Measurements from ENCODE around the gene ROR2. TPM values are rescaled to one million over a fixed set of nuclear protein-coding genes. Genes with fewer than 3 reads are reported as not detected.

ROR2 gene
- total RNA-seq, 3 donors from 2014 or later (not counting 1 experiment from before 2014, with no cell fraction given): 1.7 TPM; not detected in 2

DNA sequence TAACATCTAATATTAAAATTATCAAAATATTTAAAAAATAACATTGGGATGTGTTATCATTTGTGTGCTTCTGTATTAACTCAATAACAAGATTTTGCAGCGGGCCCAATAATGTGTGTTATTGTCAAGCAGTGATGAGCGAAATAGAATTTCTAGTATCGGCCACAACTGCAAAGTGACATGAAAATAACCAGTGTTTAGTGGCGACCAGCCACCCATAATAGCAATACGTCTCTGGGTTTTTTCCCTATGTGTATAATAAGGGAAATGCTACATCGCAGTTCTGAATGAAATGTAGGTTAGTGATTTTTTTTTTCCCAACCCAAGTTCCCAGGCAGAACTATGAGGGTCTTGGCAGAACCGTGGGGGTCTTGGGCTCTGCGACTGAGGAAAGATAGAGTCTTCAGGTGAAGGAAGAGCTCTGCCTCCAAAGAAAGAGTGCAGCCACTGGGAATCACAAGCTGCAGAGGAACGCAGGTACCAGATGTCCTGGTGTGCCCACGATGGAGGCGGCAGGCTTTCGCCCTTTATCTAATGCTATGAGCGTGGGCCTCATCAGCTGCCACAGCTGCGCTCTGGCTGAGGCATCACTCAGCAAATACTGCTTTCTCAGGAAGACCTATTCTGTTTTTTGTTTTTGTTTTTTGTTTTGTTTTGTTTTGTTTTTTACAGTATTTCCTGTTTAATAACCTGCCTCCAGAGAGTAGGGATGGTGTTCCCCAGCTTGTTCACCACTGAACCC is 235.0 kb downstream of the ROR2 start:
- Histone ChIP-seq H3K9me3 (ENCODE audit: control insufficient read depth, insufficient read depth, low read length) (no peaks in the 10 kb centered on the region), H3K4me3 (ENCODE audit: low read length) (no peak overlapping the region), H3K4me1 (ENCODE audit: control insufficient read depth, insufficient read depth, low read length) (peaks cover 26% of the 10 kb centered on the region), H3K36me3 (ENCODE audit: control insufficient read depth, insufficient read depth, low read length) (no peaks in the 10 kb centered on the region), H3K27ac (ENCODE audit: low read length) (no peak overlapping the region), H3K27me3 (ENCODE audit: control insufficient read depth, insufficient read depth, low read length) (peaks cover 2% of the 10 kb centered on the region)
- H3K4me3 Mint-ChIP-seq: peak overlapping the region; percentile 62
- WGBS (ENCODE audit: insufficient coverage): 88% methylated on average over 13 of the region's 14 CpGs
- no peak overlapping the region for H3K27ac Mint-ChIP-seq
- peaks cover 0 to 6% of the 10 kb centered on the region in 2 donors for H3K4me1 Mint-ChIP-seq
- H3K27me3 Mint-ChIP-seq (ENCODE audit: low read depth in 2 of 2): peaks cover 19 to 31% of the 10 kb centered on the region in 2 donors
- no peaks in the 10 kb centered on the region for H3K9me3 Mint-ChIP-seq
- no peaks in the 10 kb centered on the region for H3K36me3 Mint-ChIP-seq
- ATAC-seq (no peak), DNase-seq (no peak)
- no peak for TF ChIP-seq CTCF (IDR thresholded peaks at IDR 0.05)
- intact Hi-C loops (cut with micrococcal nuclease): loop anchor here (5.0 kb wide), 1 partner anchor 563 kb away; no protein-coding TSS in a partner anchor

DNA sequence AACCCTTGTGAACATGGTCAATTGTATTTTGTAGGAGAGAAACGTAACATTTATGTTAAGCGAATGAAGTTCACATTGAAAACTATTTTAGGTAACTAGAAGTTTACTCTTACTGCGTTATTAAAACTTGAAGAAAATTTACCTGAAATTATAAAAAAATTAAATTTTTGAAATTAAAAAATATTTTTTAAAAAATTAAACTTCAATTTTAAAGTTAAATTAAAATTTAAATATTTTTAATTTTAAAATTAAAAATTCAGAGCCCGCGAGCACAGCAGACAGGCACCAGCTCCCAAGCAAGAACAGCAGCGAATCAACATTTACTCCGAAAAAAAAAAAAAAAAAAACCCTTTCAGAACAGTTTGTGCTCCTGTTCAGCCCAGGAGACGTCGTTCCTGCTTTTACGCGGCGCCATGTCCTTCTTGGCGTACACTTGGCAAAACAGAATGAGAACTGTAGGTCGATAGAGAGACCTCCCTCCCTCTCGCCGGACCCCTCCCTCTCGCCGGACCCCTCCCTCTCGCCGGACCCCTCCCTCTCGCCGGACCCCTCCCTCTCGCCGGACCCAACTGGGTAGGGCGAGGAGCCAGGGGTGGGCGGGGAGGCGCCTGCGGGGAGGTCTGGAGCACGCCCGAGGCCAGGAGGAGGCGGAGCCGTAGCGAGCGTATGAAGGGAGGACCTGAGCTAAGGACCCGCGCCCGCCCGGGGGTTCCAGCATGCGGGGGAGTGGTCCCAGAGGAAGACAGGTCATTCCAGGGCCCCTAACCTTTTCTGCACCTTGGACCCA is 235.8 kb downstream of the ROR2 start:
- Histone ChIP-seq H3K9me3 (ENCODE audit: control insufficient read depth, insufficient read depth, low read length) (no peaks in the 10 kb centered on the region), H3K27ac (ENCODE audit: low read length) (no peak overlapping the region), H3K27me3 (ENCODE audit: control insufficient read depth, insufficient read depth, low read length) (peaks cover 2% of the 10 kb centered on the region), H3K4me1 (ENCODE audit: control insufficient read depth, insufficient read depth, low read length) (peaks cover 29% of the 10 kb centered on the region), H3K36me3 (ENCODE audit: control insufficient read depth, insufficient read depth, low read length) (no peaks in the 10 kb centered on the region), H3K4me3 (ENCODE audit: low read length) (peak overlapping the region; percentile 29)
- Mint-ChIP-seq H3K4me1 (peaks cover 0 to 6% of the 10 kb centered on the region in 2 donors), H3K9me3 (no peaks in the 10 kb centered on the region), H3K36me3 (no peaks in the 10 kb centered on the region), H3K4me3 (peak overlapping the region; percentile 55), H3K27ac (no peak overlapping the region), H3K27me3 (ENCODE audit: low read depth in 2 of 2) (peaks cover 12 to 23% of the 10 kb centered on the region in 2 donors)
- intact Hi-C loops (cut with micrococcal nuclease): loop anchor here (5.0 kb wide), 1 partner anchor 562 kb away; no protein-coding TSS in a partner anchor
- WGBS (ENCODE audit: insufficient coverage): 18% methylated on average over 38 of the region's 39 CpGs
- no peak for DNase-seq
- no peak for TF ChIP-seq CTCF (IDR thresholded peaks at IDR 0.05)
- ATAC-seq: peak in 1 of 3 donors; percentile 48

DNA sequence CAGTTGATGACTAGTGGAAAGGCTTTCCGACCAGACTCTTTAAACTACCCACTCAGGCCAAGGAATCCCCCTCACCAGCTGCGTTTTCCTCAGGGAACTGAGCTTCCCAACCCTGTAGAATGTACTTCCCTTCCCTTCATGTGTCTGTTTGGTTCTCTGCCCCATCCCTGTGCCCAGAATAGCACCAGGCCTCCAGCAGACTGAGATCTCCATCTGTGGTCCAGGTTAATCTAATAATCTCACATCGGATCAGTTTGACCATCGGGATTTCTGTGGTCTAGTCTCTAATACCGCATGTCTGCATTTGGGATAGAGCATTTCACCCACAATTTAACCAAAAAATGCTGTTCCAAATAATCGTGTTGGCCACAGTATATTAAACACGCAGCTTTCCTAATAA is 237.2 kb downstream of the ROR2 start:
- Histone ChIP-seq H3K9me3 (ENCODE audit: control insufficient read depth, insufficient read depth, low read length) (no peaks in the 10 kb centered on the region), H3K27me3 (ENCODE audit: control insufficient read depth, insufficient read depth, low read length) (peaks cover 2% of the 10 kb centered on the region), H3K4me1 (ENCODE audit: control insufficient read depth, insufficient read depth, low read length) (peaks cover 29% of the 10 kb centered on the region), H3K36me3 (ENCODE audit: control insufficient read depth, insufficient read depth, low read length) (no peaks in the 10 kb centered on the region), H3K4me3 (ENCODE audit: low read length) (no peak overlapping the region), H3K27ac (ENCODE audit: low read length) (peak overlapping the region; percentile 59)
- H3K4me3 Mint-ChIP-seq: peak overlapping the region; percentile 10
- no peak for ATAC-seq
- WGBS (ENCODE audit: insufficient coverage): 95% methylated on average over 6 of the region's 7 CpGs
- no peaks in the 10 kb centered on the region for H3K36me3 Mint-ChIP-seq
- peaks cover 0 to 6% of the 10 kb centered on the region in 2 donors for H3K4me1 Mint-ChIP-seq
- intact Hi-C loops (cut with micrococcal nuclease): loop anchor here (5.0 kb wide), 1 partner anchor 561 kb away; no protein-coding TSS in a partner anchor
- H3K9me3 Mint-ChIP-seq: no peaks in the 10 kb centered on the region
- H3K27ac Mint-ChIP-seq: no peak overlapping the region
- no peak for TF ChIP-seq CTCF (IDR thresholded peaks at IDR 0.05)
- H3K27me3 Mint-ChIP-seq (ENCODE audit: low read depth in 2 of 2): peaks cover 6 to 17% of the 10 kb centered on the region in 2 donors
- no peak for DNase-seq

Data from natural killer cell (primary cell).